Liver (tissue), 9 donors: Measurements from ENCODE around the gene JMJD6. TPM values are rescaled to one million over a fixed set of nuclear protein-coding genes. Genes with fewer than 3 reads are reported as not detected.

Experiments
- DNase-seq: peaks from one replicate; pipeline ENCODE4 v3.0.0-alpha.2; 2017; ENCODE audit warnings: low spot score
- H3K27ac ChIP-seq, 2 donors: one replicate each; pipeline ENCODE4 v1.7.0; 2013; ENCODE audit warnings: inconsistent platforms in 2 of 2, low read length in 2 of 2, control low read depth in 1 of 2, low read depth in 1 of 2, mild to moderate bottlenecking in 1 of 2
- H3K27me3 ChIP-seq, 4 donors: one replicate each; pipeline versions ENCODE4 v1.6.1 to v1.7.0; 2013; ENCODE audit warnings: low read length in 3 of 4, inconsistent platforms in 1 of 4, mild to moderate bottlenecking in 1 of 4, moderate library complexity in 1 of 4; ENCODE audit not compliant: control insufficient read depth in 4 of 4, insufficient read depth in 4 of 4
- H3K36me3 ChIP-seq, 4 donors: one replicate each; pipeline versions ENCODE4 v1.6.1 to v1.7.0; 2013; ENCODE audit warnings: low read length in 3 of 4, mild to moderate bottlenecking in 3 of 4, low read depth in 1 of 4, moderate library complexity in 1 of 4; ENCODE audit not compliant: control insufficient read depth in 4 of 4, insufficient read depth in 3 of 4
- H3K4me1 ChIP-seq, 4 donors: one replicate each; pipeline versions ENCODE4 v1.6.1 to v1.7.0; 2013; ENCODE audit warnings: low read length in 3 of 4, mild to moderate bottlenecking in 3 of 4, moderate library complexity in 1 of 4; ENCODE audit not compliant: control insufficient read depth in 4 of 4, insufficient read depth in 4 of 4
- H3K4me3 ChIP-seq, 3 donors: one replicate each; pipeline versions ENCODE4 v1.6.1 to v1.7.0; 2013; ENCODE audit warnings: low read length in 3 of 3, control low read depth in 1 of 3, low read depth in 1 of 3, mild to moderate bottlenecking in 1 of 3
- H3K9ac ChIP-seq, 2 donors: one replicate each; pipeline ENCODE4 v1.7.0; 2013; ENCODE audit warnings: low read length in 2 of 2, mild to moderate bottlenecking in 2 of 2, moderate library complexity in 2 of 2, control low read depth in 1 of 2, low read depth in 1 of 2
- H3K9me3 ChIP-seq, 4 donors: one replicate each; pipeline versions ENCODE4 v1.6.1 to v1.7.0; 2013; ENCODE audit warnings: low read length in 3 of 4; ENCODE audit not compliant: control insufficient read depth in 4 of 4
- EGR1 ChIP-seq, 2 donors: IDR thresholded peaks; 2 replicates each; pipeline ENCODE4 v1.6.1; 2016 to 2018; ENCODE audit warnings: antibody characterized with exemption in 2 of 2, low read depth in 2 of 2
- FOXA1 ChIP-seq: IDR thresholded peaks from 2 replicates; pipeline ENCODE4 v1.6.1; 2016; ENCODE audit warnings: antibody characterized with exemption
- GABPA ChIP-seq, 2 donors: IDR thresholded peaks in 1 of 2; conservative IDR thresholded peaks in 1 of 2; 2 replicates each; pipeline ENCODE4 v1.6.1; 2016; ENCODE audit warnings: antibody characterized with exemption in 2 of 2, mild to moderate bottlenecking in 1 of 2, moderate library complexity in 1 of 2
- HNF4A ChIP-seq, 2 donors: conservative IDR thresholded peaks; 2 replicates each; pipeline ENCODE4 v1.6.1; 2016; ENCODE audit warnings: antibody characterized with exemption in 2 of 2, mild to moderate bottlenecking in 2 of 2
- HNF4G ChIP-seq: IDR thresholded peaks from 2 replicates; pipeline ENCODE4 v1.6.1; 2016; ENCODE audit warnings: antibody characterized with exemption
- JUND ChIP-seq, 2 donors: IDR thresholded peaks; 2 replicates each; pipeline ENCODE4 v1.6.1; 2016; ENCODE audit warnings: antibody characterized with exemption in 2 of 2
- MAX ChIP-seq: IDR thresholded peaks from 2 replicates; pipeline ENCODE4 v1.6.1; 2016; ENCODE audit warnings: antibody characterized with exemption
- NR2F2 ChIP-seq: IDR thresholded peaks from 2 replicates; pipeline ENCODE4 v1.6.1; 2016; ENCODE audit warnings: antibody characterized with exemption
- RAD21 ChIP-seq, 2 donors: IDR thresholded peaks; 2 replicates each; pipeline ENCODE4 v1.6.1; 2016; ENCODE audit warnings: antibody characterized with exemption in 2 of 2, mild to moderate bottlenecking in 2 of 2
- RXRA ChIP-seq, 2 donors: IDR thresholded peaks; 2 replicates each; pipeline ENCODE4 v1.6.1; 2017 to 2018; ENCODE audit warnings: antibody characterized with exemption in 2 of 2, mild to moderate bottlenecking in 1 of 2
- SP1 ChIP-seq: IDR thresholded peaks from 2 replicates; pipeline ENCODE4 v1.6.1; 2018; ENCODE audit warnings: antibody characterized with exemption, mild to moderate bottlenecking
- TAF1 ChIP-seq: conservative IDR thresholded peaks from 2 replicates; pipeline ENCODE4 v1.6.1; 2016; ENCODE audit warnings: antibody characterized with exemption, mild to moderate bottlenecking
- YY1 ChIP-seq: IDR thresholded peaks from 2 replicates; pipeline ENCODE4 v1.6.1; 2016; ENCODE audit warnings: antibody characterized with exemption, mild to moderate bottlenecking
- WGBS: extraction: QIAGEN DNeasy Blood & Tissue Kit; methylation state at CpG from one replicate; pipeline ENCODE4 v1.1.7; 2013; 5-methylcytosine and 5-hydroxymethylcytosine counted together
- polyA plus RNA-seq, 2 donors: library from polyadenylated mRNA; stranded (reverse) in 1 of 2; unstranded in 1 of 2; fragments of 200-250 nt in 1 of 2; fragments of >200 nt in 1 of 2; fragmentation: Nextera tagmentation in 1 of 2; extraction: Ambion mirVana in 1 of 2; gene quantifications; one replicate each; pipeline versions ENCODE4 v1.2.1 to v1.2.3, GENCODE V29; 2013 to 2015
- total RNA-seq, 2 donors: library from RNA; depleted of rRNA; stranded (reverse); fragments of >200 nt; gene quantifications; one replicate each; pipeline ENCODE4 v1.2.3, GENCODE V29; 2014
- TF ChIP-seq, protein P1 (sequence below): fragments of 150-350 bp; IDR thresholded peaks from 2 replicates; pipeline ENCODE4 v1.5.1; 2017; ENCODE audit warnings: improper control_type of control experiment, low read depth, low read length; ENCODE audit not compliant: missing input control
- TF ChIP-seq, protein P2 (sequence below): IDR thresholded peaks from 2 replicates; pipeline ENCODE4 v1.6.1; 2016; ENCODE audit warnings: antibody characterized with exemption
- TF ChIP-seq, protein P3 (sequence below): IDR thresholded peaks from 2 replicates; pipeline ENCODE4 v1.6.1; 2016; ENCODE audit warnings: antibody characterized with exemption
- TF ChIP-seq, protein P4 (sequence below): IDR thresholded peaks from 2 replicates; pipeline ENCODE4 v1.6.1; 2016; ENCODE audit warnings: antibody characterized with exemption, mild to moderate bottlenecking
- donor health status: healthy.
- donor health status: healthy.
- donor health status: healthy.
- donor health status: healthy.
- donor health status: healthy.

The JMJD6 gene
- total and polyA plus RNA-seq, 4 donors, result 9.9 to 16.1 (median 11.2) TPM

- H3K27ac ChIP-seq, result peak within 1 kb of the TSS; percentile 93 to 99
- H3K4me1 ChIP-seq, result peaks cover 1 to 50% (median 44%) of the 10 kb centered on the region in 4 donors
Observed at GRCh38 chr17:76737082-76737675, 10.8 kb upstream of the JMJD6 start, which contains the start of gene SRSF2. Gene SRSF2, minus strand, starts transcription at chr17:76737331. Its CDS starts 171 bp downstream, at chr17:76737160.

GRCh38 chr17:76736349-76737081, 10.1 kb upstream of the JMJD6 start:
- Histone ChIP-seq H3K4me1 (peaks cover 1 to 50% (median 44%) of the 10 kb centered on the region in 4 donors), H3K36me3 (peaks cover 7 to 34% (median 23%) of the 10 kb centered on the region in 4 donors), H3K27ac (peak overlapping the region; percentile 93 to 99), H3K27me3 (no peaks in the 10 kb centered on the region), H3K9me3 (no peaks in the 10 kb centered on the region), H3K9ac (peak overlapping the region; percentile 99), H3K4me3 (peak overlapping the region; percentile 96 to 100 (median 99))
- TF ChIP-seq JUND (IDR thresholded peaks at IDR 0.05), result no peak
- peak; percentile 5 for TF ChIP-seq SP1
- TF ChIP-seq FOXA1, result no peak
- no peak for TF ChIP-seq EGR1 (IDR thresholded peaks at IDR 0.05; ENCODE audit: low read depth in 2 of 2)
- TF ChIP-seq RAD21 (IDR thresholded peaks at IDR 0.05), result no peak
- TF ChIP-seq, protein P1, sequence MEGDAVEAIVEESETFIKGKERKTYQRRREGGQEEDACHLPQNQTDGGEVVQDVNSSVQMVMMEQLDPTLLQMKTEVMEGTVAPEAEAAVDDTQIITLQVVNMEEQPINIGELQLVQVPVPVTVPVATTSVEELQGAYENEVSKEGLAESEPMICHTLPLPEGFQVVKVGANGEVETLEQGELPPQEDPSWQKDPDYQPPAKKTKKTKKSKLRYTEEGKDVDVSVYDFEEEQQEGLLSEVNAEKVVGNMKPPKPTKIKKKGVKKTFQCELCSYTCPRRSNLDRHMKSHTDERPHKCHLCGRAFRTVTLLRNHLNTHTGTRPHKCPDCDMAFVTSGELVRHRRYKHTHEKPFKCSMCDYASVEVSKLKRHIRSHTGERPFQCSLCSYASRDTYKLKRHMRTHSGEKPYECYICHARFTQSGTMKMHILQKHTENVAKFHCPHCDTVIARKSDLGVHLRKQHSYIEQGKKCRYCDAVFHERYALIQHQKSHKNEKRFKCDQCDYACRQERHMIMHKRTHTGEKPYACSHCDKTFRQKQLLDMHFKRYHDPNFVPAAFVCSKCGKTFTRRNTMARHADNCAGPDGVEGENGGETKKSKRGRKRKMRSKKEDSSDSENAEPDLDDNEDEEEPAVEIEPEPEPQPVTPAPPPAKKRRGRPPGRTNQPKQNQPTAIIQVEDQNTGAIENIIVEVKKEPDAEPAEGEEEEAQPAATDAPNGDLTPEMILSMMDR, result peak; percentile 17
- TF ChIP-seq, protein P2, sequence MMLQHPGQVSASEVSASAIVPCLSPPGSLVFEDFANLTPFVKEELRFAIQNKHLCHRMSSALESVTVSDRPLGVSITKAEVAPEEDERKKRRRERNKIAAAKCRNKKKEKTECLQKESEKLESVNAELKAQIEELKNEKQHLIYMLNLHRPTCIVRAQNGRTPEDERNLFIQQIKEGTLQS, result no peak
- no peak for TF ChIP-seq TAF1
- no peak for TF ChIP-seq GABPA (IDR thresholded peaks at IDR 0.05 in 1 of 2, conservative IDR thresholded peaks at IDR 0.05 in 1 of 2)
- TF ChIP-seq RXRA (IDR thresholded peaks at IDR 0.05), result peak in 1 of 2 donors; percentile 2
- TF ChIP-seq YY1, result peak; percentile 92
- TF ChIP-seq HNF4A (conservative IDR thresholded peaks at IDR 0.05), result no peak
- TF ChIP-seq HNF4G, result no peak
- DNase-seq, result peak; percentile 84
- under 1% methylated on average over 117 of the region's 117 CpGs for WGBS

More at GRCh38 chr17:76737082-76737675, 10.8 kb upstream of the JMJD6 start, which contains the start of gene SRSF2:
- TF ChIP-seq SP1 (peak; percentile 88), FOXA1 (no peak), RAD21 (IDR thresholded peaks at IDR 0.05) (no peak), HNF4G (no peak), YY1 (peak; percentile 99), MAX (peak; percentile 64), HNF4A (conservative IDR thresholded peaks at IDR 0.05) (no peak), TAF1 (peak; percentile 99), EGR1 (IDR thresholded peaks at IDR 0.05; ENCODE audit: low read depth in 2 of 2) (peak; percentile 11 to 36), NR2F2 (peak; percentile 8), GABPA (IDR thresholded peaks at IDR 0.05 in 1 of 2, conservative IDR thresholded peaks at IDR 0.05 in 1 of 2) (peak in 1 of 2 donors; percentile 88), JUND (IDR thresholded peaks at IDR 0.05) (no peak)
- TF ChIP-seq, protein P3, sequence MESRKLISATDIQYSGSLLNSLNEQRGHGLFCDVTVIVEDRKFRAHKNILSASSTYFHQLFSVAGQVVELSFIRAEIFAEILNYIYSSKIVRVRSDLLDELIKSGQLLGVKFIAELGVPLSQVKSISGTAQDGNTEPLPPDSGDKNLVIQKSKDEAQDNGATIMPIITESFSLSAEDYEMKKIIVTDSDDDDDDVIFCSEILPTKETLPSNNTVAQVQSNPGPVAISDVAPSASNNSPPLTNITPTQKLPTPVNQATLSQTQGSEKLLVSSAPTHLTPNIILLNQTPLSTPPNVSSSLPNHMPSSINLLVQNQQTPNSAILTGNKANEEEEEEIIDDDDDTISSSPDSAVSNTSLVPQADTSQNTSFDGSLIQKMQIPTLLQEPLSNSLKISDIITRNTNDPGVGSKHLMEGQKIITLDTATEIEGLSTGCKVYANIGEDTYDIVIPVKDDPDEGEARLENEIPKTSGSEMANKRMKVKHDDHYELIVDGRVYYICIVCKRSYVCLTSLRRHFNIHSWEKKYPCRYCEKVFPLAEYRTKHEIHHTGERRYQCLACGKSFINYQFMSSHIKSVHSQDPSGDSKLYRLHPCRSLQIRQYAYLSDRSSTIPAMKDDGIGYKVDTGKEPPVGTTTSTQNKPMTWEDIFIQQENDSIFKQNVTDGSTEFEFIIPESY, result peak; percentile 59
- TF ChIP-seq, protein P2, result no peak
- TF ChIP-seq, protein P4, sequence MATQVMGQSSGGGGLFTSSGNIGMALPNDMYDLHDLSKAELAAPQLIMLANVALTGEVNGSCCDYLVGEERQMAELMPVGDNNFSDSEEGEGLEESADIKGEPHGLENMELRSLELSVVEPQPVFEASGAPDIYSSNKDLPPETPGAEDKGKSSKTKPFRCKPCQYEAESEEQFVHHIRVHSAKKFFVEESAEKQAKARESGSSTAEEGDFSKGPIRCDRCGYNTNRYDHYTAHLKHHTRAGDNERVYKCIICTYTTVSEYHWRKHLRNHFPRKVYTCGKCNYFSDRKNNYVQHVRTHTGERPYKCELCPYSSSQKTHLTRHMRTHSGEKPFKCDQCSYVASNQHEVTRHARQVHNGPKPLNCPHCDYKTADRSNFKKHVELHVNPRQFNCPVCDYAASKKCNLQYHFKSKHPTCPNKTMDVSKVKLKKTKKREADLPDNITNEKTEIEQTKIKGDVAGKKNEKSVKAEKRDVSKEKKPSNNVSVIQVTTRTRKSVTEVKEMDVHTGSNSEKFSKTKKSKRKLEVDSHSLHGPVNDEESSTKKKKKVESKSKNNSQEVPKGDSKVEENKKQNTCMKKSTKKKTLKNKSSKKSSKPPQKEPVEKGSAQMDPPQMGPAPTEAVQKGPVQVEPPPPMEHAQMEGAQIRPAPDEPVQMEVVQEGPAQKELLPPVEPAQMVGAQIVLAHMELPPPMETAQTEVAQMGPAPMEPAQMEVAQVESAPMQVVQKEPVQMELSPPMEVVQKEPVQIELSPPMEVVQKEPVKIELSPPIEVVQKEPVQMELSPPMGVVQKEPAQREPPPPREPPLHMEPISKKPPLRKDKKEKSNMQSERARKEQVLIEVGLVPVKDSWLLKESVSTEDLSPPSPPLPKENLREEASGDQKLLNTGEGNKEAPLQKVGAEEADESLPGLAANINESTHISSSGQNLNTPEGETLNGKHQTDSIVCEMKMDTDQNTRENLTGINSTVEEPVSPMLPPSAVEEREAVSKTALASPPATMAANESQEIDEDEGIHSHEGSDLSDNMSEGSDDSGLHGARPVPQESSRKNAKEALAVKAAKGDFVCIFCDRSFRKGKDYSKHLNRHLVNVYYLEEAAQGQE, result peak; percentile 96
- Histone ChIP-seq H3K4me3 (peak within 1 kb of the TSS; percentile 96 to 100 (median 99)), H3K9me3 (no peaks in the 10 kb centered on the region), H3K36me3 (peaks cover 7 to 31% (median 20%) of the 10 kb centered on the region in 4 donors), H3K9ac (peak within 1 kb of the TSS; percentile 99), H3K27me3 (no peaks in the 10 kb centered on the region)
- peak; percentile 98 for DNase-seq
- WGBS, result under 1% methylated on average over 60 of the region's 60 CpGs
